Calu3 (cell line): Measurements from ENCODE around the gene ZNF627. TPM values are rescaled to one million over a fixed set of nuclear protein-coding genes. Genes with fewer than 3 reads are reported as not detected.

Source experiments
- BruUV-seq: library from RNA; stranded (reverse); fragments of 400-500 nt; replicated peaks from 2 replicates; lab custom pipeline; 2021; lab: Mats Ljungman, UMichigan
- CTCF ChIA-PET: fragments of 300-600 bp; sonication (Branson Sonifier 250); formaldehyde crosslinking; loops from one replicate; lab custom pipeline; 2022; ENCODE audit warnings: antibody characterized with exemption; lab: Charles Lee
- DNase-seq: peaks from one replicate; pipeline ENCODE4 v3.0.0; 2022
- H3K27ac Mint-ChIP-seq: one replicate; pipeline ENCODE4 v1.8.0; 2022; ENCODE audit warnings: mixed read lengths; ENCODE audit not compliant: unreplicated experiment
- H3K27me3 Mint-ChIP-seq: one replicate; pipeline ENCODE4 v1.8.0; 2022; ENCODE audit warnings: mixed read lengths; ENCODE audit not compliant: unreplicated experiment
- H3K36me3 Mint-ChIP-seq: one replicate; pipeline ENCODE4 v1.8.0; 2022; ENCODE audit warnings: mild to moderate bottlenecking, moderate library complexity, mixed read lengths; ENCODE audit not compliant: insufficient read depth, unreplicated experiment
- H3K4me1 Mint-ChIP-seq: one replicate; pipeline ENCODE4 v1.8.0; 2022; ENCODE audit warnings: mild to moderate bottlenecking, low read depth, mixed read lengths; ENCODE audit not compliant: unreplicated experiment
- H3K4me3 Mint-ChIP-seq: one replicate; pipeline ENCODE4 v1.8.0; 2022; ENCODE audit warnings: mild to moderate bottlenecking, low read depth, moderate library complexity, mixed read lengths; ENCODE audit not compliant: unreplicated experiment
- H3K9me3 Mint-ChIP-seq: one replicate; pipeline ENCODE4 v1.8.0; 2022; ENCODE audit warnings: low read depth, mixed read lengths; ENCODE audit not compliant: unreplicated experiment
- intact Hi-C: fragments of 100-400 bp; cut with micrococcal nuclease; formaldehyde crosslinking; loops from one replicate; pipeline ENCODE4 v1.10.0; 2022; ENCODE audit not compliant: unreplicated experiment
- total RNA-seq: library from RNA; stranded (reverse); gene quantifications from 2 replicates; pipeline ENCODE4 v1.2.3, GENCODE V29; 2022
- TF ChIP-seq, protein P1 (sequence below): fragments of 200-600 bp; IDR thresholded peaks from one replicate; pipeline ENCODE4 v1.8.0; 2022; ENCODE audit warnings: antibody characterized with exemption; ENCODE audit not compliant: unreplicated experiment

ZNF627 gene
- total RNA-seq, 1 experiment from 2014 or later, result 13.3 TPM

DNA sequence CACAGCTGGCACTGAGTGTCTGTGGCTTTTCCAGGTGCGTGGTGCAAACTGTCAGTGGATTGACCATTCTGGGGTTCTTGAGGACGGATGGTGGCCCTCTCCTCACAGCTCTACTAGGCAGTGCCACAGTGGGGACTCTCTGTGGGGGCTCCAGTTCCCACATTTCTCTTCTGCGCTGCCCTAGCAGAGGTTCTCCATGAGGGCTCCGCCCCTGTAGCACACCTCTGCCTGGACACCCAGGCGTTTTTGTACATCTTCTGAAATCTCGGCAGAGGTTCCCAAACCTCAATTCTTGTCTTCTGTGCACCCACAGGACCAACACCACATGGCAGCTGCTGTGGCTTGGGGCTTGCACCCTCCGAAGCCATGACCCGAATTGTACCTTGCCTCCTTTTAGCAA lies 9.2 kb downstream of the ZNF627 start:
- Mint-ChIP-seq H3K9me3 (peaks cover 7% of the 10 kb centered on the region), H3K4me3 (no peak overlapping the region)

DNA sequence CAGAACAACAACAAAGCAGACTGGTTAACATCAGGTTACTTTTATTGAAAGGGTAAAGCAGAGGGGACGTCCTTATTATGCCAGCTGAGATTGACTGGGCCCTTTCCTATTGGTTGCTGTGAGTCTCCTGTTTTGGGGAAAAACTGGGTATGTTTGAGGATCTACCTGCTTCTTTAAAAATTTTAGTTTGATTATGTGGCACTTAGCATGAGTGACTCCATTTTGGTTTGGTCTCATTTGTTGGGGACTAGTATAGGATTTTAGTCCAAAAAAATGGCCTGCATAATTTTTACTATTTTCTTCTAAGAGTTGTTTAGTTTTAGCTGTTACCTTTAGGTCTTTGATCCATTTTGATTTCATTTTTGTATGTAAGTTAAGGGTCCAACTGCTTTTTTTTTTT lies 14.4 kb downstream of the ZNF627 start:
- CTCF ChIA-PET, result no interaction called here
- no peak for DNase-seq
- TF ChIP-seq, protein P1, sequence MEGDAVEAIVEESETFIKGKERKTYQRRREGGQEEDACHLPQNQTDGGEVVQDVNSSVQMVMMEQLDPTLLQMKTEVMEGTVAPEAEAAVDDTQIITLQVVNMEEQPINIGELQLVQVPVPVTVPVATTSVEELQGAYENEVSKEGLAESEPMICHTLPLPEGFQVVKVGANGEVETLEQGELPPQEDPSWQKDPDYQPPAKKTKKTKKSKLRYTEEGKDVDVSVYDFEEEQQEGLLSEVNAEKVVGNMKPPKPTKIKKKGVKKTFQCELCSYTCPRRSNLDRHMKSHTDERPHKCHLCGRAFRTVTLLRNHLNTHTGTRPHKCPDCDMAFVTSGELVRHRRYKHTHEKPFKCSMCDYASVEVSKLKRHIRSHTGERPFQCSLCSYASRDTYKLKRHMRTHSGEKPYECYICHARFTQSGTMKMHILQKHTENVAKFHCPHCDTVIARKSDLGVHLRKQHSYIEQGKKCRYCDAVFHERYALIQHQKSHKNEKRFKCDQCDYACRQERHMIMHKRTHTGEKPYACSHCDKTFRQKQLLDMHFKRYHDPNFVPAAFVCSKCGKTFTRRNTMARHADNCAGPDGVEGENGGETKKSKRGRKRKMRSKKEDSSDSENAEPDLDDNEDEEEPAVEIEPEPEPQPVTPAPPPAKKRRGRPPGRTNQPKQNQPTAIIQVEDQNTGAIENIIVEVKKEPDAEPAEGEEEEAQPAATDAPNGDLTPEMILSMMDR, result no peak
- H3K36me3 Mint-ChIP-seq, result peaks cover 43% of the 10 kb centered on the region
- intact Hi-C loops, result no loop called here
- H3K4me3 Mint-ChIP-seq, result no peak overlapping the region
- no peaks in the 10 kb centered on the region for H3K4me1 Mint-ChIP-seq
- BruUV-seq, result no TSS peak
- peaks cover 2% of the 10 kb centered on the region for H3K9me3 Mint-ChIP-seq
- no peak overlapping the region for H3K27ac Mint-ChIP-seq
- H3K27me3 Mint-ChIP-seq, result no peaks in the 10 kb centered on the region

More for the DNA sequence above, 9.2 kb downstream of the ZNF627 start:
- TF ChIP-seq, protein P1, result no peak
- no peaks in the 10 kb centered on the region for H3K4me1 Mint-ChIP-seq
- DNase-seq, result no peak
- no peaks in the 10 kb centered on the region for H3K27me3 Mint-ChIP-seq
- intact Hi-C loops, result no loop called here
- CTCF ChIA-PET, result no interaction called here
- no peak overlapping the region for H3K27ac Mint-ChIP-seq
- no TSS peak for BruUV-seq
- peaks cover 52% of the 10 kb centered on the region for H3K36me3 Mint-ChIP-seq

- Mint-ChIP-seq H3K4me1 (no peaks in the 10 kb centered on the region), H3K27ac (peak overlapping the region; percentile 74), H3K9me3 (no peaks in the 10 kb centered on the region), H3K4me3 (no peak overlapping the region), H3K36me3 (peaks cover 33% of the 10 kb centered on the region), H3K27me3 (no peaks in the 10 kb centered on the region)
- TF ChIP-seq, protein P1, result no peak
- intact Hi-C loops, result no loop called here
- CTCF ChIA-PET, result no interaction called here
- BruUV-seq, result no TSS peak
- DNase-seq, result no peak
Observed at GRCh38 chr19:11612816-11613511, 15.7 kb downstream of the ZNF627 start.

DNA sequence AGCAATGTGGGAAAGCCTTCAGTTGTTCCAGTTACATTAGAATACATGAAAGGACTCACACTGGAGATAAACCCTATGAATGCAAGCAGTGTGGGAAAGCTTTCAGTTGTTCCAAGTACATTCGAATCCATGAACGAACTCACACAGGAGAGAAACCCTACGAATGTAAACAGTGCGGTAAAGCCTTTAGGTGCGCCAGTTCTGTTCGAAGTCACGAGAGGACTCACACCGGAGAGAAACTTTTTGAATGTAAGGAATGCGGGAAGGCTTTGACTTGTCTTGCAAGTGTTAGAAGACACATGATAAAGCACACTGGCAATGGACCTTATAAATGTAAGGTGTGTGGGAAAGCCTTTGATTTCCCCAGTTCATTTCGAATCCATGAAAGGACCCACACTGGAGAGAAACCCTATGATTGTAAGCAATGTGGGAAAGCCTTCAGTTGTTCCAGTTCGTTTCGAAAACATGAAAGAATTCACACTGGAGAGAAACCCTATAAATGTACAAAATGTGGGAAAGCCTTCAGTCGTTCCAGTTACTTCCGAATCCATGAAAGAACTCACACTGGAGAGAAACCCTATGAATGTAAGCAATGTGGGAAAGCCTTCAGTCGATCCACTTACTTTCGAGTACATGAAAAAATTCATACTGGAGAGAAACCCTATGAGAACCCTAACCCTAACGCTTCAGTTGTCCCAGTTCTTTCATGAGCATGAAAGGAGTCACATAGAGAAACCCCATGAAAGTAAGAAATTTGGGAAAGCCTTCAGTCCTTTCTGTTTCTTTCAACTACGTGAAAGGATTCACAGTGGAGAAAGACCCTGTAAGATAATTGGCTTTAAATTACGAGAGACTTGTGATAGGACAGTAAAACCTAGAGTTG lies 20.1 kb downstream of the ZNF627 start:
- H3K4me1 Mint-ChIP-seq, result no peaks in the 10 kb centered on the region
- CTCF ChIA-PET, result no interaction called here
- TF ChIP-seq, protein P1, result no peak
- no peaks in the 10 kb centered on the region for H3K27me3 Mint-ChIP-seq
- no peak for DNase-seq
- peaks cover 6% of the 10 kb centered on the region for H3K9me3 Mint-ChIP-seq
- no peak overlapping the region for H3K27ac Mint-ChIP-seq
- intact Hi-C loops, result no loop called here
- peaks cover 50% of the 10 kb centered on the region for H3K36me3 Mint-ChIP-seq
- BruUV-seq, result no TSS peak
- no peak overlapping the region for H3K4me3 Mint-ChIP-seq
